Loucy (cell line): ENCODE data around the gene GAS6.

Experiments used
- H2AFZ ChIP-seq: fragments of 200-600 bp; sonication (generic); 2 replicates; pipeline ENCODE4 v1.6.0; 2016; ENCODE audit warnings: antibody characterized with exemption, mild to moderate bottlenecking, low read length, moderate library complexity
- H3F3A ChIP-seq: fragments of 200-600 bp; 2 replicates; pipeline ENCODE4 v1.6.0; 2016; ENCODE audit warnings: antibody characterized with exemption, low read depth, mild to moderate bottlenecking
- H3K27me3 ChIP-seq: fragments of 200-600 bp; sonication (generic); 2 replicates; pipeline ENCODE4 v1.6.1; 2014; ENCODE audit warnings: low read length, mild to moderate bottlenecking; ENCODE audit not compliant: insufficient read depth, poor library complexity, severe bottlenecking
- H3K36me3 ChIP-seq: fragments of 200-600 bp; sonication (generic); 2 replicates; pipeline ENCODE4 v1.6.1; 2016; ENCODE audit warnings: low read length; ENCODE audit not compliant: insufficient read depth
- H3K4me1 ChIP-seq: fragments of 200-600 bp; sonication (generic); 2 replicates; pipeline ENCODE4 v1.5.1; 2014; ENCODE audit warnings: low read length, mild to moderate bottlenecking; ENCODE audit not compliant: insufficient read depth, poor library complexity, severe bottlenecking
- H3K4me2 ChIP-seq: fragments of 200-600 bp; sonication (generic); 2 replicates; pipeline ENCODE4 v1.6.0; 2014; ENCODE audit warnings: antibody characterized with exemption, low read length, low read depth, mild to moderate bottlenecking; ENCODE audit not compliant: poor library complexity, severe bottlenecking
- H3K4me3 ChIP-seq: fragments of 200-600 bp; sonication (generic); 2 replicates; pipeline ENCODE4 v1.5.1; 2014; ENCODE audit warnings: low read length, mild to moderate bottlenecking, mixed read lengths; ENCODE audit not compliant: poor library complexity, severe bottlenecking
- H3K79me2 ChIP-seq: fragments of 200-600 bp; sonication (generic); 2 replicates; pipeline ENCODE4 v1.6.1; 2014; ENCODE audit warnings: low read length; ENCODE audit not compliant: insufficient read depth
- H3K9ac ChIP-seq: fragments of 200-600 bp; sonication (generic); 2 replicates; pipeline ENCODE4 v1.6.0; 2014; ENCODE audit warnings: mild to moderate bottlenecking, low read depth, low read length, moderate library complexity; ENCODE audit not compliant: poor library complexity, severe bottlenecking
- H3K9me2 ChIP-seq: fragments of 200-600 bp; sonication (generic); replicated peaks from 2 replicates; pipeline ENCODE4 v1.6.1; 2016; ENCODE audit warnings: low read depth, low read length, mixed read lengths
- H3K9me3 ChIP-seq: fragments of 200-600 bp; sonication (generic); 2 replicates; pipeline ENCODE4 v1.6.1; 2014; ENCODE audit warnings: mild to moderate bottlenecking, antibody characterized with exemption, low read length, low read depth; ENCODE audit not compliant: insufficient read depth
- H4K20me1 ChIP-seq: fragments of 200-600 bp; sonication (generic); 2 replicates; pipeline ENCODE4 v1.6.0; 2014; ENCODE audit warnings: antibody characterized with exemption, low read length, mild to moderate bottlenecking; ENCODE audit not compliant: insufficient read depth, poor library complexity, severe bottlenecking
- CTCF ChIP-seq: fragments of 200-600 bp; sonication (generic); conservative IDR thresholded peaks from 2 replicates; pipeline ENCODE4 v1.5.1; 2014; ENCODE audit warnings: mild to moderate bottlenecking, antibody characterized with exemption, low read length
- EZH2phosphoT487 ChIP-seq: fragments of 200-600 bp; IDR thresholded peaks from 2 replicates; pipeline ENCODE4 v1.6.1; 2018; ENCODE audit warnings: antibody characterized with exemption, mild to moderate bottlenecking, moderate library complexity, borderline replicate concordance

Gene GAS6

GRCh38 chr13:113897966-113898365 is 34.1 kb upstream of the GAS6 start:
- H3K4me2 ChIP-seq, result no peak overlapping the region

GRCh38 chr13:113897161-113897560 is 33.3 kb upstream of the GAS6 start:
- no peak overlapping the region for H3K9ac ChIP-seq
- H3K4me3 ChIP-seq, result no peak overlapping the region
- H3K79me2 ChIP-seq, result no peaks in the 10 kb centered on the region
- H3F3A ChIP-seq, result no peaks in the 10 kb centered on the region
- H2AFZ ChIP-seq, result no peak overlapping the region
- no peaks in the 10 kb centered on the region for H3K9me2 ChIP-seq
- TF ChIP-seq CTCF (no peak), EZH2phosphoT487 (no peak)
- no peaks in the 10 kb centered on the region for H3K27me3 ChIP-seq
- H3K9me3 ChIP-seq, result peaks cover 14% of the 10 kb centered on the region; the same call in 1 of the 2 replicates
- no peak overlapping the region for H3K4me2 ChIP-seq
- H3K4me1 ChIP-seq, result no peaks in the 10 kb centered on the region
- H3K36me3 ChIP-seq, result no peaks in the 10 kb centered on the region
- no peaks in the 10 kb centered on the region for H4K20me1 ChIP-seq

More at GRCh38 chr13:113897966-113898365, 34.1 kb upstream of the GAS6 start:
- H3K27me3 ChIP-seq, result no peaks in the 10 kb centered on the region
- H3K79me2 ChIP-seq, result no peaks in the 10 kb centered on the region
- H3F3A ChIP-seq, result no peaks in the 10 kb centered on the region
- H4K20me1 ChIP-seq, result no peaks in the 10 kb centered on the region
- H3K9me2 ChIP-seq, result no peaks in the 10 kb centered on the region
- no peaks in the 10 kb centered on the region for H3K36me3 ChIP-seq
- peaks cover 14% of the 10 kb centered on the region; the same call in 1 of the 2 replicates for H3K9me3 ChIP-seq
- TF ChIP-seq CTCF (no peak), EZH2phosphoT487 (no peak)
- H3K4me3 ChIP-seq, result no peak overlapping the region
- no peak overlapping the region for H3K9ac ChIP-seq
- no peaks in the 10 kb centered on the region for H3K4me1 ChIP-seq
- no peak overlapping the region for H2AFZ ChIP-seq

DNA sequence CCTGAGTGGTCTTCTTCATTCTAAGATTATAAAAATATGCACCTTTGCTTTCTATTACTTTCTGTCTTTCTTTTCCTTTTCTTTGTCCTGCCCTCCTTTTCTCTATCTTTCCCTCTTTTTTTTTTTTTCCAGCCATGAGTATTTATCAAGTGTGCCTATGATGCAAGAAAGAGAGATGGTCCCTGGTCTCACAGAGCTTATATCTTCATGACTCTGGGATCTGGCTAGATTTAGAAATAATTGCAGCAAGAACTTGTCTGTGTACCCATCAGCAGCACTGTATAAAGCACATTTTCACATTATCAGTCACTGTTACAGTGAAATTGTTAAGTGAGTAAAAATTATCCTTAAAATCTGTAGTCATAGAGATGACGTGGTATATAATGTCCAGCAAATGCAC is 31.6 kb upstream of the GAS6 start:
- H3K4me3 ChIP-seq, result no peak overlapping the region
- no peaks in the 10 kb centered on the region for H4K20me1 ChIP-seq
- H3K27me3 ChIP-seq, result no peaks in the 10 kb centered on the region
- peaks cover 10% of the 10 kb centered on the region; the same call in 1 of the 2 replicates for H3K9me3 ChIP-seq
- no peaks in the 10 kb centered on the region for H3K79me2 ChIP-seq
- no peak overlapping the region for H2AFZ ChIP-seq
- H3F3A ChIP-seq, result no peaks in the 10 kb centered on the region
- H3K9me2 ChIP-seq, result no peaks in the 10 kb centered on the region
- no peak for TF ChIP-seq CTCF
- no peak for TF ChIP-seq EZH2phosphoT487
- no peaks in the 10 kb centered on the region for H3K36me3 ChIP-seq
- no peak overlapping the region for H3K9ac ChIP-seq
- no peak overlapping the region for H3K4me2 ChIP-seq
- no peaks in the 10 kb centered on the region for H3K4me1 ChIP-seq
